ENCODE data around the gene SLC39A1. TPM values are rescaled to one million over a fixed set of nuclear protein-coding genes. Genes with fewer than 3 reads are reported as not detected.
"Not testable (repeated sequence)": the region's sequence is repeated elsewhere in the genome, so short reads cannot be mapped to it uniquely, and the experiment has no call there.

The SLC39A1 gene
- polyA plus RNA-seq, 1 of the 3 experiments (the other 2 are of a cell fraction), result 89.6 TPM

GRCh38 chr1:153912349-153912748 is 51.0 kb downstream of the SLC39A1 start:
- TF ChIP-seq JUND (IDR thresholded peaks at IDR 0.05) (no peak), TAF1 (IDR thresholded peaks at IDR 0.05; ENCODE audit: borderline replicate concordance, low read depth, low read length) (no peak), FOXM1 (IDR thresholded peaks at IDR 0.05; ENCODE audit: low read depth) (no peak)
- no peak overlapping the region for H3K4me3 ChIP-seq (ENCODE audit: low read depth in 2 of 2, low read length in 1 of 2)
- no peaks in the 10 kb centered on the region for H3K9me2 ChIP-seq
- H2AFZ ChIP-seq (ENCODE audit: low read depth), result no peak overlapping the region
- no peak for DNase-seq
- peaks cover 69% of the 10 kb centered on the region for H4K20me1 ChIP-seq (ENCODE audit: insufficient read depth)
- H3K4me2 ChIP-seq, result no peak overlapping the region
- CTCF ChIA-PET, result interaction anchor here (0.9 kb wide), 1 partner anchor 23 kb away, joined by 4 read pairs; no protein-coding TSS in a partner anchor
- H3K79me2 ChIP-seq (ENCODE audit: insufficient read depth), result peaks cover 100% of the 10 kb centered on the region
- POLR2A ChIA-PET, result no interaction called here
- H3K27ac ChIP-seq (ENCODE audit: low read depth in 2 of 2, low read length in 1 of 2), result no peak overlapping the region
- WGBS (ENCODE audit: low lambda C conversion rate), result 94% methylated on average over 2 of the region's 2 CpGs
- H3K36me3 ChIP-seq (replicated peaks in 1 of 2; ENCODE audit: control insufficient read depth in 1 of 2, insufficient read depth in 2 of 2, low read length in 1 of 2), result peaks cover 2 to 15% of the 10 kb centered on the region in 2 experiments
- no peaks in the 10 kb centered on the region for H3K4me1 ChIP-seq (ENCODE audit: control insufficient read depth in 1 of 2, insufficient read depth in 2 of 2, low read depth in 1 of 2, low read length in 1 of 2)
- no peaks in the 10 kb centered on the region for H3K9me3 ChIP-seq
- no peak overlapping the region for H3K9ac ChIP-seq
- H3F3A ChIP-seq (replicated peaks; ENCODE audit: insufficient read depth), result peaks cover 26% of the 10 kb centered on the region
- H3K27me3 ChIP-seq (ENCODE audit: insufficient read depth), result no peaks in the 10 kb centered on the region

- not testable (repeated sequence) for H3K27me3 ChIP-seq (ENCODE audit: insufficient read depth); H3K4me3 ChIP-seq (ENCODE audit: low read depth in 2 of 2, low read length in 1 of 2); H3K27ac ChIP-seq (ENCODE audit: low read depth in 2 of 2, low read length in 1 of 2); DNase-seq; H2AFZ ChIP-seq (ENCODE audit: low read depth); H3K9ac ChIP-seq; H3K36me3 ChIP-seq (replicated peaks in 1 of 2; ENCODE audit: control insufficient read depth in 1 of 2, insufficient read depth in 2 of 2, low read length in 1 of 2); H3K9me2 ChIP-seq; H3K4me2 ChIP-seq; H3K9me3 ChIP-seq; H3K4me1 ChIP-seq (ENCODE audit: control insufficient read depth in 1 of 2, insufficient read depth in 2 of 2, low read depth in 1 of 2, low read length in 1 of 2)
- ChIA-PET CTCF (interaction anchor here (1.2 to 2.9 kb wide), 3 partner anchors 9 to 76 kb away, joined by 3 to 10 read pairs (median 5); partner anchors contain the start of gene RAB13), POLR2A (interaction anchor here (0.9 kb wide), 1 partner anchor 44 kb away, joined by 3 read pairs; no protein-coding TSS in a partner anchor)
- H4K20me1 ChIP-seq (ENCODE audit: insufficient read depth), result peaks cover 68% of the 10 kb centered on the region
- 94% methylated on average over 6 of the region's 6 CpGs for WGBS (ENCODE audit: low lambda C conversion rate)
- peaks cover 100% of the 10 kb centered on the region for H3K79me2 ChIP-seq (ENCODE audit: insufficient read depth)
- H3F3A ChIP-seq (replicated peaks; ENCODE audit: insufficient read depth), result peaks cover 35% of the 10 kb centered on the region
Observed at GRCh38 chr1:153910560-153910959, 52.8 kb downstream of the SLC39A1 start.

Small RNAs within 50 kb of the gene (small RNA-seq; reads per million reads assigned to genes)
- gene MIR6737, result 0 to 0.86 (median 0) reads per million in 7 experiments

Other genes with a start within 250 kb of the SLC39A1 start
- gene INTS3, start 235.5 kb downstream of the SLC39A1 start, polyA plus RNA-seq (2012; rRNA removed), result 64.3 and 80.9 TPM in 2 replicates
- gene SLC27A3, start 188.1 kb downstream of the SLC39A1 start, polyA plus RNA-seq (2012; rRNA removed), result 7.6 and 9.0 TPM in 2 replicates
- 2.7 and 2.8 TPM in 2 replicates for gene GATAD2B, start 40.6 kb downstream of the SLC39A1 start, polyA plus RNA-seq (2012; rRNA removed)
- 27.3 and 29.6 TPM in 2 replicates for gene DENND4B, start 16.8 kb downstream of the SLC39A1 start, polyA plus RNA-seq (2012; rRNA removed)
- gene CRTC2, start 4.9 kb downstream of the SLC39A1 start, polyA plus RNA-seq (2012; rRNA removed), result 25.5 and 26.2 TPM in 2 replicates
- gene CREB3L4, start 4.4 kb upstream of the SLC39A1 start, polyA plus RNA-seq (2012; rRNA removed), result 12.8 and 16.6 TPM in 2 replicates
- gene JTB, start 14.1 kb upstream of the SLC39A1 start, polyA plus RNA-seq (2012; rRNA removed), result 118 and 122 TPM in 2 replicates
- 156 and 164 TPM in 2 replicates for gene RAB13, start 22.8 kb upstream of the SLC39A1 start, polyA plus RNA-seq (2012; rRNA removed)
- gene RPS27, start 27.2 kb upstream of the SLC39A1 start, polyA plus RNA-seq (2012; rRNA removed), result 7,060 and 7,825 TPM in 2 replicates
- gene NUP210L, start 191.5 kb upstream of the SLC39A1 start, polyA plus RNA-seq (2012; rRNA removed), result not detected in 2 replicates
- 324 and 359 TPM in 2 replicates for gene TPM3, start 228.6 kb upstream of the SLC39A1 start, polyA plus RNA-seq (2012; rRNA removed)
- not detected in 2 replicates for gene CFAP141, start 242.8 kb upstream of the SLC39A1 start, polyA plus RNA-seq (2012; rRNA removed)

All from SK-N-SH (cell line).